ENCODE results near the gene MAPK10. TPM values are rescaled to one million over a fixed set of nuclear protein-coding genes. Genes with fewer than 3 reads are reported as not detected.

The MAPK10 gene
- total and polyA plus RNA-seq, 4 donors, result 0.82 to 3.6 (median 2.3) TPM

GRCh38 chr4:86203176-86203575 is 156.7 kb downstream of the MAPK10 start:
- H3K9ac ChIP-seq (ENCODE audit: low read depth in 1 of 2, low read length in 2 of 2), result no peak overlapping the region
- no peaks in the 10 kb centered on the region for H3K27me3 ChIP-seq (ENCODE audit: control insufficient read depth in 4 of 4, insufficient read depth in 4 of 4, low read length in 3 of 4)
- DNase-seq (ENCODE audit: low spot score), result no peak
- H3K9me3 ChIP-seq (ENCODE audit: control insufficient read depth in 4 of 4, low read length in 3 of 4), result no peaks in the 10 kb centered on the region
- TF ChIP-seq JUND (IDR thresholded peaks at IDR 0.05), result no peak
- no peak for TF ChIP-seq MAX (IDR thresholded peaks at IDR 0.05)
- no peak for TF ChIP-seq CTCF (IDR thresholded peaks at IDR 0.05; ENCODE audit: low read depth, low read length, missing input control)
- no peak for TF ChIP-seq RXRA (IDR thresholded peaks at IDR 0.05)
- no peak for TF ChIP-seq REST (IDR thresholded peaks at IDR 0.05)
- TF ChIP-seq NR2F2 (IDR thresholded peaks at IDR 0.05), result no peak
- no peak for TF ChIP-seq ZBTB33 (IDR thresholded peaks at IDR 0.05)
- no peak for TF ChIP-seq FOXA2 (IDR thresholded peaks at IDR 0.05)
- no peak for TF ChIP-seq HNF4A (conservative IDR thresholded peaks at IDR 0.05)
- TF ChIP-seq GABPA (IDR thresholded peaks at IDR 0.05 in 1 of 2, conservative IDR thresholded peaks at IDR 0.05 in 1 of 2), result no peak
- no peak for TF ChIP-seq SP1 (IDR thresholded peaks at IDR 0.05)
- no peak for TF ChIP-seq FOXA1 (IDR thresholded peaks at IDR 0.05)
- no peak for TF ChIP-seq RAD21 (IDR thresholded peaks at IDR 0.05)
- no peak for TF ChIP-seq YY1 (IDR thresholded peaks at IDR 0.05)
- TF ChIP-seq EGR1 (IDR thresholded peaks at IDR 0.05; ENCODE audit: low read depth in 2 of 2), result no peak
- no peaks in the 10 kb centered on the region for H3K36me3 ChIP-seq (ENCODE audit: control insufficient read depth in 4 of 4, insufficient read depth in 3 of 4, low read depth in 1 of 4, low read length in 3 of 4)
- no peak overlapping the region for H3K4me3 ChIP-seq (ENCODE audit: low read depth in 1 of 3, low read length in 3 of 3)
- no peaks in the 10 kb centered on the region for H3K4me1 ChIP-seq (ENCODE audit: control insufficient read depth in 4 of 4, insufficient read depth in 4 of 4, low read length in 3 of 4)
- WGBS, result 79% methylated on average over 2 of the region's 2 CpGs
- H3K27ac ChIP-seq (ENCODE audit: low read depth in 1 of 2, low read length in 2 of 2), result no peak overlapping the region

GRCh38 chr4:86185659-86186058 is 174.2 kb downstream of the MAPK10 start:
- no peaks in the 10 kb centered on the region for H3K36me3 ChIP-seq (ENCODE audit: control insufficient read depth in 4 of 4, insufficient read depth in 3 of 4, low read depth in 1 of 4, low read length in 3 of 4)
- peaks cover 0 to 2% (median 0%) of the 10 kb centered on the region in 4 donors for H3K9me3 ChIP-seq (ENCODE audit: control insufficient read depth in 4 of 4, low read length in 3 of 4)
- no peak overlapping the region for H3K9ac ChIP-seq (ENCODE audit: low read depth in 1 of 2, low read length in 2 of 2)
- no peak overlapping the region for H3K27ac ChIP-seq (ENCODE audit: low read depth in 1 of 2, low read length in 2 of 2)
- H3K4me1 ChIP-seq (ENCODE audit: control insufficient read depth in 4 of 4, insufficient read depth in 4 of 4, low read length in 3 of 4), result no peaks in the 10 kb centered on the region
- WGBS, result 92% methylated on average over 1 of the region's 1 CpG
- DNase-seq (ENCODE audit: low spot score), result no peak
- no peak overlapping the region for H3K4me3 ChIP-seq (ENCODE audit: low read depth in 1 of 3, low read length in 3 of 3)
- H3K27me3 ChIP-seq (ENCODE audit: control insufficient read depth in 4 of 4, insufficient read depth in 4 of 4, low read length in 3 of 4), result no peaks in the 10 kb centered on the region
- TF ChIP-seq EGR1 (IDR thresholded peaks at IDR 0.05; ENCODE audit: low read depth in 2 of 2) (no peak), FOXA2 (IDR thresholded peaks at IDR 0.05) (no peak), SP1 (IDR thresholded peaks at IDR 0.05) (no peak), TAF1 (conservative IDR thresholded peaks at IDR 0.05) (no peak), GABPA (IDR thresholded peaks at IDR 0.05 in 1 of 2, conservative IDR thresholded peaks at IDR 0.05 in 1 of 2) (no peak), NR2F2 (IDR thresholded peaks at IDR 0.05) (no peak), RXRA (IDR thresholded peaks at IDR 0.05) (no peak), YY1 (IDR thresholded peaks at IDR 0.05) (no peak), REST (IDR thresholded peaks at IDR 0.05) (no peak), JUND (IDR thresholded peaks at IDR 0.05) (no peak), HNF4G (IDR thresholded peaks at IDR 0.05) (no peak), RAD21 (IDR thresholded peaks at IDR 0.05) (no peak), FOXA1 (IDR thresholded peaks at IDR 0.05) (no peak), MAX (IDR thresholded peaks at IDR 0.05) (no peak), ATF3 (IDR thresholded peaks at IDR 0.05) (no peak)

Measured in liver (tissue), 9 donors.